Thyroid gland (tissue), 4 donors: ENCODE results near the gene DMGDH. TPM values are rescaled to one million over a fixed set of nuclear protein-coding genes. Genes with fewer than 3 reads are reported as not detected.
"Not testable (repeated sequence)": the region's sequence is repeated elsewhere in the genome, so short reads cannot be mapped to it uniquely, and the experiment has no call there.

Experiments used
- DNase-seq, 2 donors: peaks; one replicate each; pipeline ENCODE4 v3.0.0-alpha.2; 2019
- H3K27ac ChIP-seq, 3 donors: fragments of 200-600 bp; sonication (generic); 1 replicate in 2 of 3; 2 replicates in 1 of 3; pipeline ENCODE4 v1.5.1; 2016 to 2019; ENCODE audit warnings: mild to moderate bottlenecking in 1 of 3, moderate library complexity in 1 of 3
- H3K27me3 ChIP-seq: fragments of 200-600 bp; sonication (generic); one replicate; pipeline ENCODE4 v1.5.1; 2019
- H3K36me3 ChIP-seq, 2 donors: fragments of 200-600 bp; sonication (generic); one replicate each; pipeline ENCODE4 v1.5.1; 2016 to 2019
- H3K4me1 ChIP-seq, 2 donors: fragments of 200-600 bp; sonication (generic); one replicate each; pipeline ENCODE4 v1.5.1; 2017 to 2019
- H3K4me3 ChIP-seq, 3 donors: fragments of 200-600 bp; sonication (generic); replicated peaks in 1 of 3; 1 replicate in 2 of 3; 2 replicates in 1 of 3; pipeline ENCODE4 v1.5.1; 2016; ENCODE audit warnings: mild to moderate bottlenecking in 1 of 3
- H3K9me3 ChIP-seq: fragments of 200-600 bp; sonication (generic); one replicate; pipeline ENCODE4 v1.5.1; 2017
- CTCF ChIP-seq, 6 experiments: fragments of 200-600 bp in 3 of 6; fragments of 450-650 bp in 3 of 6; sonication (generic) in 3 of 6; IDR thresholded peaks; one replicate each; pipeline ENCODE4 v1.5.1; 2016 to 2019; ENCODE audit warnings: antibody characterized with exemption in 6 of 6, mild to moderate bottlenecking in 2 of 6, inconsistent platforms in 1 of 6, moderate library complexity in 1 of 6
- POLR2A ChIP-seq, 2 donors: fragments of 450-650 bp; IDR thresholded peaks; one replicate each; pipeline ENCODE4 v1.6.1; 2017; ENCODE audit warnings: antibody characterized with exemption in 2 of 2, mild to moderate bottlenecking in 2 of 2, moderate library complexity in 1 of 2
- WGBS, 2 donors: methylation state at CpG; one replicate each; pipeline ENCODE4 v1.1.5; 2017; 5-methylcytosine and 5-hydroxymethylcytosine counted together
- intact Hi-C: fragments of 100-400 bp; cut with DNase I; formaldehyde crosslinking; loops from one replicate; pipeline ENCODE4 v1.15.1; 2023
- total RNA-seq, 4 donors: library from RNA; depleted of rRNA; stranded (reverse); fragments of >200 nt; gene quantifications; one replicate each; pipeline ENCODE4 v1.2.3, GENCODE V29; 2016

The DMGDH gene
- total RNA-seq, 4 donors from 2014 or later, result 7.0 to 15.9 (median 10.4) TPM

DNA sequence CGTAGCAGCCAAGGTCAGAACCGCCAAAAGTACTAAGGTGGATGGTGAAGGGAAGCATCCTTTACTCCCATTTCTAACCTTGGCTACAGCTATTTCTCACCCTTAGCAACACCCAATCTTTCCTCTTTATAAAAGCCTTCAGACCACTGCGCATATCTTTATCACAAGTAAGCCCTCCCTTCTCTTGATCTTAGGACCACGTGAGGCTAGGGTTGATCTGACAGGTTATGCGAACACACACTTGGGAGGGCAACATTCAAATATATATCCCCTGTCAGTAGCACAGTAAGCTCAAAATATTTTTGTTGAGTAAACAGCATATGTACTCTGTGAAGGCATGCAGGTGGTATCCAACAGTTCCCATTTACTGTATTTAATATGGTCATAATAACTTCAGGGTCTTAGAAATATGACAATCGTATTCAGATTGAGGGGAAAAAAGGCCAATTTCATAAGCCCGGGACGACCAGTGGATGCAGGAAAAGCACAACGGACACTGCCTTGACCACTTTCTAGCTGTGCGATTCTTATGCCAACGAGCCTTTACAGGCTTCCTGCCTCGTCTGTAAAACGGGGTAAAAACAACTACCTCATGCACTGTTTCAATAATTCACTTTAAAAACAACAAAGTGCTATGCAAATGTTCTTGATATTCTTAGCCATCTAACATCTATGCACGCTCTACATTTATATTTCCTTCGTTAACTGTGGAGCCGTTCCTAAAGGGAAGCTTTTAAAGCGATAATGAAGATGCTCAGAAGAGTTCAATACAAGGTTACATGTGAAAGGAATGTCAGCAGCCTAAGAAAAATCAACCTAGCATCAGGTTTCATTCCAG lies 85.7 kb downstream of the DMGDH start:
- Histone ChIP-seq H3K4me3 (peak overlapping the region in 2 of 3 donors; percentile 69 to 91), H3K9me3 (no peaks in the 10 kb centered on the region), H3K4me1 (peaks cover 0 to 11% of the 10 kb centered on the region in 2 donors), H3K36me3 (no peaks in the 10 kb centered on the region), H3K27ac (peak overlapping the region; percentile 97 to 98 (median 97)), H3K27me3 (no peaks in the 10 kb centered on the region)
- no peak for TF ChIP-seq CTCF (IDR thresholded peaks at IDR 0.05)
- TF ChIP-seq POLR2A (IDR thresholded peaks at IDR 0.05), result no peak
- peak; percentile 6 for DNase-seq
- intact Hi-C loops, result no loop called here
- 26 to 32% methylated on average over 17 of the region's 17 CpGs for WGBS, 2 donors

- H3K36me3 ChIP-seq, DNase-seq, H3K4me3 ChIP-seq, H3K27me3 ChIP-seq, H3K9me3 ChIP-seq, intact Hi-C loops: not testable (repeated sequence)
- WGBS, 2 donors, result 91 to 97% methylated on average over 9 of the region's 9 CpGs
- Histone ChIP-seq H3K27ac (peak overlapping the region in 1 of 3 donors; percentile 98), H3K4me1 (peaks cover 0 to 11% of the 10 kb centered on the region in 2 donors)
Observed at GRCh38 chr5:78983194-78983593, 86.3 kb downstream of the DMGDH start.

- no peak overlapping the region for H3K27ac ChIP-seq
- peaks cover 3 to 13% of the 10 kb centered on the region in 2 donors for H3K4me1 ChIP-seq
- intact Hi-C loops, result no loop called here
Observed at GRCh38 chr5:78979909-78980308, 89.6 kb downstream of the DMGDH start.

GRCh38 chr5:78979117-78979742 lies 90.2 kb downstream of the DMGDH start:
- no peaks in the 10 kb centered on the region for H3K27me3 ChIP-seq
- 73 to 81% methylated on average over 7 of the region's 7 CpGs for WGBS, 2 donors
- H3K27ac ChIP-seq, result no peak overlapping the region
- H3K4me1 ChIP-seq, result peaks cover 3 to 13% of the 10 kb centered on the region in 2 donors
- no peaks in the 10 kb centered on the region for H3K9me3 ChIP-seq
- no peaks in the 10 kb centered on the region for H3K36me3 ChIP-seq
- H3K4me3 ChIP-seq, result no peak overlapping the region
- TF ChIP-seq CTCF (IDR thresholded peaks at IDR 0.05) (no peak), POLR2A (IDR thresholded peaks at IDR 0.05) (no peak)
- no peak for DNase-seq
- intact Hi-C loops, result no loop called here

More at GRCh38 chr5:78979909-78980308, 89.6 kb downstream of the DMGDH start:
- Histone ChIP-seq H3K36me3 (no peaks in the 10 kb centered on the region), H3K27me3 (no peaks in the 10 kb centered on the region), H3K9me3 (no peaks in the 10 kb centered on the region), H3K4me3 (no peak overlapping the region)
- no peak for TF ChIP-seq CTCF (IDR thresholded peaks at IDR 0.05)
- TF ChIP-seq POLR2A (IDR thresholded peaks at IDR 0.05), result no peak
- DNase-seq, result no peak

GRCh38 chr5:78975035-78975434 lies 94.4 kb downstream of the DMGDH start:
- no peaks in the 10 kb centered on the region for H3K27me3 ChIP-seq
- TF ChIP-seq POLR2A (IDR thresholded peaks at IDR 0.05) (no peak), CTCF (IDR thresholded peaks at IDR 0.05) (no peak)
- no peaks in the 10 kb centered on the region for H3K9me3 ChIP-seq
- H3K4me3 ChIP-seq, result no peak overlapping the region
- DNase-seq, result no peak
- H3K4me1 ChIP-seq, result peaks cover 13 to 24% of the 10 kb centered on the region in 2 donors
- intact Hi-C loops, result no loop called here
- no peak overlapping the region for H3K27ac ChIP-seq
- no peaks in the 10 kb centered on the region for H3K36me3 ChIP-seq
- WGBS, 2 donors, result 95 to 96% methylated on average over 8 of the region's 8 CpGs
